GM18867 (cell line): ENCODE data around the gene BHLHE40.
"Not testable (repeated sequence)": the region's sequence is repeated elsewhere in the genome, so short reads cannot be mapped to it uniquely, and the experiment has no call there.

Experiments used
- ATAC-seq: cut with Tn5 transposase; IDR thresholded peaks from one replicate; pipeline ENCODE4 v1.9.1; 2021; ENCODE audit warnings: mild to moderate bottlenecking, moderate library complexity; ENCODE audit not compliant: unreplicated experiment

The BHLHE40 gene

DNA sequence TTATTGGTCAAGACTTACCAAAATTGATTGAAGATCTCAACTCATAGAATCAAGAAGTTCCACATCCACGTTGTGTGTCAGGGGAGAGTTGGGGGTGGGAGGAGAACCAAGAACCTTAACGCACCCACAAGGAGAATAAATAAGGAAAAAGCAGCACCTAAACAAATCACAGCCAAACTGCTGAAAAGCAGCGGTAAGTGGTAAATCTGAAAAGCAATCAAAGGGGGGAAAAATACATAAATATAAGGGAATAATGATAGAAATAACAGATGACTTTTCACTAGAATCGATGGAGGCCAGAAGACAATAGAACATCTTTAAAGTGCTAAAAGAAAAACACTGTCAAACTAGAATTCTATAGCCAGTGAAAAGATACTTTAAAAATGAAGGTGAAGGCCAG lies 20.1 kb upstream of the BHLHE40 start:
- no peak for ATAC-seq

DNA sequence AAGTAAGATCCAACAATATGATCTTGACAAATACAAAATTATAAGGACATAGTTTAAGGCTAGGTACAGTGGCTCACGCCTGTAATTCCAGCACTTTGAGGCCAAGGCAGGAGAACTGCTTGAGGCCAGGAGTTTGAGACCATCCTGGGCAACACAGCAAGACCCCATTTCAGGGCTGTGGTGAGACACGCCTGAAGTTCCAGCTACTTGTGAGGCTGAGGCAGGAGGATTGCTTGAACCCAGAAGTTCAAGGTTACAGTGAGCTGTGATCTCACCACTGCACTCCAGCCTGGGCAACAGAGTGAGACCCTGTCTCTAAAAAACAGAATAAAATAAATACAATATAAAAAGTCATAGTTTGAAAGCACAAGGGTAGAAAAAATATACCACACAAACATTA lies 17.4 kb upstream of the BHLHE40 start:
- not testable (repeated sequence) for ATAC-seq

DNA sequence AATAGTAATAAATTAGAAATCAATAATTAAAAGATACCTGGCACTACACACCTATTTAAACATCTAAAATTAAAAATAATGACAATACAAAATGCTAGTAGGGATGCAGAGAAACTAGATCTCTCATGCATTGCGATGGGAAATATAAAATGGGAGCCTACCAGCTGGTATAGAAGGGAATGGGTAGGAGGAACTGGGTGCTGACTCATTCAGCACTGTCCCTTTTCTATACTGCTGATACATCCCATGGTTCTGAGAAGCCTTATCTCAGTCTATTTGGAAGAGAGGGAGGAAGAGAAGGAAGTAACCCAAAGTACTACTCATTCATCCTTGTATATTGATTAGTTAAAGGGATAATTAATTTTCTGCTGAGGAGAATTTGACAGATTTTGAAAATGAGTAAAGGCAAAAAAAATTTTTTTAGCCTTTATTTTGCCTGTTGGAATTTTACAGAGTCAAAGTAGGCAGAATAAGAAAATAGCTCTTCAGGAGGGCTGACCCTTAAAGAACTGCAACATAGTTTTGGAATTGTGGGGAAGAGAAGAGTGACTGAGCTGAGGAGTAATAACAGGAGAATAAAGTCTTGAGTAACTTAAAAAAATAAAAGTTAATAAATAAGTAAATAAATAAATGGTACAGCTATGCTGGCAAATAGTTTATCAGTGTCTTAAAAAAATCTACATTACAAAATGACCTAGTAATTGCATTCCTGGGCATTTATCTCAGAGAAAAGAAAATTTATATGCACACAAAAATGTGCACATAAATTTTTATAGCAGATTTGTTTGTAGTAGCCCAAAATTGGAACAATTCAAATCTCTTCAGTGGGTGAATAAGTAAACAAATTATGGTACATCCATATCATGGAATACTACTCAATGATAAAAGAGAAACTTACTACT lies 15.3 kb upstream of the BHLHE40 start:
- no peak for ATAC-seq

DNA sequence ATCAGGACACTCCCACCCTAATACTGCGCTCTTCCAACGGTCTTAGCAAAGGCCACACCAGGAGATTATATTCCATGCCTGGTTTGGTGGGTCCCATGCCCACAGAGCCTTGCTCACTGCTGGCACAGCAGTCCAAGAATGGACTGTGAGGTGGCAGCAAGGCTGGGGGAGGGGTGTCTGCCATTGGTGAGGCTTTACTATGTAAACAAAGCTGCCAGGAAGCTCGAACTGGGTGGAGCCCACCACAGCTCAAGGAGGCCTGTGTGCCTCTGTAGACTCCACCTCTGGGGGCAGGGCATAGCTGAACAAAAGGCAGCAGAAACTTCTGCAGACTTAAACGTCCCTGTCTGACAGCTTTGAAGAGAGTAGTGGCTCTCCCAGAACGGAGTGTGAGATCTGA lies 13.2 kb upstream of the BHLHE40 start:
- not testable (repeated sequence) for ATAC-seq

DNA sequence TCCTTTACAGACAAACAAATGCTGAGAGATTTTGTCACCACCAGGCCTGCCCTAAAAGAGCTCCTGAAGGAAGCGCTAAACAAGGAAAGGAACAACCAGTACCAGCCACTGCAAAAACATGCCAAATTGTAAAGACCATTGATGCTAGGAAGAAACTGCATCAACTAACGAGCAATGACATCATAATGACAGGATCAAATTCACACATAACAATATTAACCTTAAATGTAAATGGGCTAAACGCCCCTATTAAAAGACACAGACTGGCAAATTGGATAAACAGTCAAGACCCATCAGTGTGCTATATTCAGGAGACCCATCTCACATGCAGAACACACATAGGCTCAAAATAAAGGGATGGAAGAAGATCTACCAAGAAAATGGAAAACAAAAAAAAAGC lies 11.6 kb upstream of the BHLHE40 start:
- not testable (repeated sequence) for ATAC-seq

DNA sequence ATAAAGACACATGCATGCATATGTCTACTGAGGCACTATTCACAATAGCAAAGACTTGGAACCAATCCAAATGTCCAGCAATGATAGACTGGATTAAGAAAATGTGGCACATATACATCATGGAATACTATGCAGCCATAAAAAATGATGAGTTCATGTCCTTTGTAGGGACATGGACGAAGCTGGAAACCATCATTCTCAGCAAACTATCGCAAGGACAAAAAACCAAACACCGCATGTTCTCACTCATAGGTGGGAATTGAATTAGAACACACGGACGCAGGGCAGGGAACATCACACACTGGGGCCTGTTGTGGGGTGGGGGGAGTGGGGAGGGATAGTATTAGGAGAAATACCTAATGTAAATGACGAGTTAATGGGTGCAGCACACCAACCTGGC lies 7.8 kb upstream of the BHLHE40 start:
- not testable (repeated sequence) for ATAC-seq

DNA sequence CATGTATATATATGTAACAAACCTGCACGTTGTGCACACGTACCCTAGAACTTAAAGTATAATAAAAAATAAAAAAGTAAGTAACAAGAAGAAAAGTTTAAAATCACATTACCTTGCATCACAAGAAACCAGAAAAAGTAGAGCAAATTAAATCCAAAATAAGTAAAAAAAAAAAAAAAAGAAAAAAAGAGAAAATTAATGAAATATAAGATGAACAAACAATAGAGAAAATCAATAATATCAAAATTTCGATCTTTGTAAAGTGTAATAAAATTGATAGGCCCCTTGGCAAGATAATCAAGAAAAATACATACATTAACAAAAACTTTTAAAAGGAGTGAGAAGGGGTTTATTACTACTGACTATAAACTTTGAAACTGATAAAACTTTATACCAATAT lies 7.4 kb upstream of the BHLHE40 start:
- ATAC-seq = no peak

DNA sequence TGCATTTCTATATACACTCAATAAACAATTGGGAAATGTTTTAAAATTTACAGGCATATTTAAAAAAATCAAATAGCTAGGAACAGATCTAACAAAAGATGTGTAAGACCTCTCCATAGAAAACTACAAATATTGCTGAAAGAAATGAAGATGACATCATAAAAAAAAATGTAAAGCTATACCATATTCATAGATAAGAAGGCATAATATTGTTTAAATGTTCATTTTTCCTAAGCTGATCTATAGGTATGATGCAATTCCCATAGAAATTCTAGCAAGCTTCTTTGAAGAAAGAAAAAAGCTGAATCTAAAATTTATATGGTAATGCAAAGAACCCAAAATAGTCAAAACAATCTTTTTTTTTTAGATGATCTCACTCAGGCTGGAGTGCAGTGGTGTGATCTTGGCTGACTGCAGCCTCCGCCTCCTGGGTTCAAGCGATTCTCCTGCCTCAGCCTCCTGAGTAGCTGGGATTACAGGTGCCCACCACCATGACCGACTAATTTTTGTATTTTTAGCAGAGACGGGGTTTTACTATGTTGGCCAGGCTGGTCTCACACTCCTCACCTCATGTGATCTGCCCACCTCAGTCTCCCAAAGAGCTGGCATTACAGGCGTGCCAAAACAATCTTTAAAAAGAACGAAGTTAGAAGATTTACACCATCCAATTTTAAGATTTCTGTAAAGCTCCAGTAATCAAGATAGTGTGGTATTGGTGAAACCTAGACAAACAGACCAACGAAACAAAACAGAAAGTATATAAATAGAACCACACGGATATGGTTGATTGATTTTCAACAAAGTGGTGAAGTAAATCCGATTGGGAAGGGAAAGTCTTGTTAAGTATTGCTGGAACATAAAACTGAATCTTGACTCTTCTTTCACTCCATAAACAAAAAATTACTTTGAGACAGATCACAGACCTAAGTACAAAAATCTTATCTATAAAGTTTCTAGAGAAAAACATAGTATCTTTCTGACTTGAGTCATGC lies 6.3 kb upstream of the BHLHE40 start:
- ATAC-seq = peak; percentile 33

DNA sequence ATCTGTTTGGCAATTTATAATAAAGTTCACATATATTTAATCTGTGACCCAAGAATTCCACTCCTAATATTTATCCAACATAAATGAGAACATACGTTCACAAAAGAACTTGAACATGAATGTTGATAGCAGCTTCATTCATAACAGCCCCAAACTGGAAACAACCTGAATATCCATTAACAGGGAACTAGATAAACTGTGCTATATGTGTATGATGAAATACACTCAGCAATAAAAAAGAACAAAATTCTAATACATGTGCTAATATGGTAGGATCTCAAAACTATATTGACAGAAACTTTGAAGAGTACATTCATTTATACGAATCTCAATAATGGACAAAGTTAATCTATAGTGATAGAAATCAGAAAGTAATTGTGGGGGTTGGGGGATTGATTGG lies 5.1 kb upstream of the BHLHE40 start:
- ATAC-seq = no peak

DNA sequence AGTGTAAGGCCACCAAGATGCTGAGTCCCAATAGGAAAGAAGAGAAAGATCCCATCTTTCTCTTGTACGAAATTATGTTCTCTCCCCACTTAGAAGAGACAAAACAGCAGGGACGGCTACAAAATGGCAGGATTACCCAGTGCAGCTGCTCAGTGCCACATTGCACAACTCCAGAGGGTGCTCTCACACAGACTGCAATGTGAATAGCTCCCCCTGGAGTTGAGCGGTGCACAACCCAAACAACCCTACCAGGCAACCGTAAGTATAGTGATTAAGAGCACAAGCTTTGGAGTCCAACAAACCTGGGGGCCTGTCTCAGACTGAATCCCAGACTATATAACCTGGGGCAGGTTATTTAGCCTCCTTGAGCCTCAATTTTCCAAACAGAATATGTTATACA lies 3.1 kb upstream of the BHLHE40 start:
- no peak for ATAC-seq

DNA sequence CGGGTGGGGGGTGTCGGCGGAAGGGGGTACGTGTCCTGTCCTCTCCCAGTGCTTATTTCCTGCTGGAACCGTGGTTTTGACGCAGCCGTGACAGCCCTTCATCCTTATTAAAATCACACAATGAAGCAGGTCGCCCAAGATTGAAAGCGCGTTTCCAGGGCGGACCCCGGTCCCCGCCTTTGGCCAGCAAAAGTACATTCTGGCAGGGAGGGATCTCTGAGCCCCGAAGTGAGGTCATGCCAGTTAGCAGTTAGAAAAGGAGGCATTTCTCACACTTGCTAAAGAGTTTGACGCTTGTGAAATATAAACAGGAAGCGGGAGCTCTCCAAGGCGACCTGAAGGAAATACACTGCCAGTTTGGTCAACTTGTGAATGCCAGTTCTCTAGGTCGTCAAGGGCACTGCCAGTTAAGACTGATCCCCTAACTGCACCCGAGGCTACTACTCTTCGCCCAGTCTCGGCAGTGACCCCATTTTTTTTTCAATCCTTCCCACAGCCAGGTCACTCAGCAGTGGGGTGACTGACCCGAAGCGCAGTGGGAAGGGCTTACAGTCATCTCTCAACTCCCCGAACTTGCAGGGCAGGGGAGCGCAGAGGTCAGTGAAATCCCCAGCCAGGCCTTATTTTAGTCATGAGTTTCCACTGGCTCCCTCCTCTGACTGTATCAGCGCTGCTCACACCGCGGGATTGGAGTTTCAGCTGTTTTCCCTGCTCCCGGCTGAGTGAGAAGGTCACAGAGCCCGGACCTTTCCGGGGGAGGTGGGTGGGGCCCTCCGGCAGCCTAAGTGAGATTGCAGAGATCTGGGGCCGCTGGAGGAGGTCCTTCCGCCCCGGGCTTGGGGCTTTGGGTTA lies 2.0 kb upstream of the BHLHE40 start:
- peak; percentile 34 for ATAC-seq

DNA sequence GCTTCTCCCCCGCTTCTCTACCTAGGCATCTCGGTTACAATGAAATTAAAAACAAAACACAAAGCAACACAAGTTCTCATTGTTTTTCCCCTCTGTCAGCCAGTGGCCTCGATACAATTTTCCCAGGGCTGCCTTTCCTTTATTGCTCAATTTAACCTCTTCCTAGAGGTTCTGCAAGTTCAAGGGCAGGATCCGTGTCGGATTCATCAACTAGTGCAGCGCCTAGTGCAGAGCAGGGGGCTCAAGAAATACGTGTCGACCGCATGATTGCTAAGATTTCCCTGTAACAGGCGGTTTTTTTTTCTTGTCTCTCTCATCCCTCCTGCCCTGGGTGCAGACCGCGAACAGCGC lies 1.4 kb upstream of the BHLHE40 start:
- ATAC-seq = no peak

DNA sequence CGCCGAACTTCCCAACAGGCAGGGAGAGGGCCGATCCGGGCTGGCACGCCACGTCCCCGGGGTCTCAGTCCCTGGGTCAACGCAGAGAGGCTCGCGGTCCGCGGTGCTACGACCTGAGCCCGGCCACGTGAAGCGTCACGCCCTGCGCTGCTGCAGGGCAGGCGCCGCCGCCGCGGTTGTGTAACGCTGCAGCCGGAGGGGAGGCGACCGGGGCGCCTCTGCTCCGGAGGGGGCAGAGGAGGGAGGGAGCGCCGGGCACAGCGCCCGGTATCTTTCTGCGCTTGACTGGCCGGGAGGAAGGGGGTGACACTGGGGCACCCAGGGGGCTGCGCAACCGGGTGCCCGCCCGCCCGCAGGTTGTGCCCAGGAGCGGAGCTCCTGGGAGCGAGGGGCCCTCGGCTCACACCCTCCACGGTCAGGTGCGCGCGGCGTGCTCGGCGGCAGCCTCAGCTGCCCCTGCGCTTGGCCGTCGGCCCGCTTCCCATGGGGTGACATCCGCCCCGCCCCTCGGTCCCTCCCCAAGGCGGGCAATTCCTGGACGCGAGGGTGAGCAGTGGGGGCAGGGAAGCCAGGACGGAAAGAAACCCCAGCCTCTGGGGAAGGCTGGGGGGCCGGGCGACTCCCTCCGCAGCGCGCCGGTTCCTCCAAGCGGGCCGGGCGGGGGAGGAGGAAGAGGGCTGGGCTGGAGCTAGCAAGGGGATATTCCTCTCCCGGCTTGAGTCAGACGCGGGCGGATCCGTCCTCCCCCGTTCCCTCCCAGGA lies 852 bp upstream of the BHLHE40 start:
- ATAC-seq = peak; percentile 44

DNA sequence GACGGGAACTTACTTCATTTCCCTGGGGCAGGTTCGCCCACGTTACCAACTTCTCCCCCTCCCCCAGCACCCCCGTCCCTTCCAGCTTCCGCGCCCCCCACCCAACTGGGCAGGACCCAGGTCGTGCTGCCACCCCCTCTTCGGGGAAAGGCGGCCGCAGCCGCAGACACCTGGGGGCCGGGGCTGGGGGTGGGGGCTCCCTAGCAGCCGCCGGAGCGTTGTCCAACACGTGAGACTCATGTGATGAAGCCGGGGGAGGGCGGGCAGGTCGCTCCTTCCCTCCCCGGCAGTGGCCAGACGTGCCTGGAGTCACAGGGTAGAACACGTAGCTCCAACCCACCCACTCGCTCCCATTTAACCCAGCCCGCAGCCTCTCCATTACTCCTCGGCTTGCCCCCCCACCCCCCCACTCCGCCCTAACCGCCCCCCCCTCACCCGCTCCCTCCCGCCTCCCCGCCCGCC lies 240 bp upstream of the BHLHE40 start:
- peak; percentile 49 for ATAC-seq

DNA sequence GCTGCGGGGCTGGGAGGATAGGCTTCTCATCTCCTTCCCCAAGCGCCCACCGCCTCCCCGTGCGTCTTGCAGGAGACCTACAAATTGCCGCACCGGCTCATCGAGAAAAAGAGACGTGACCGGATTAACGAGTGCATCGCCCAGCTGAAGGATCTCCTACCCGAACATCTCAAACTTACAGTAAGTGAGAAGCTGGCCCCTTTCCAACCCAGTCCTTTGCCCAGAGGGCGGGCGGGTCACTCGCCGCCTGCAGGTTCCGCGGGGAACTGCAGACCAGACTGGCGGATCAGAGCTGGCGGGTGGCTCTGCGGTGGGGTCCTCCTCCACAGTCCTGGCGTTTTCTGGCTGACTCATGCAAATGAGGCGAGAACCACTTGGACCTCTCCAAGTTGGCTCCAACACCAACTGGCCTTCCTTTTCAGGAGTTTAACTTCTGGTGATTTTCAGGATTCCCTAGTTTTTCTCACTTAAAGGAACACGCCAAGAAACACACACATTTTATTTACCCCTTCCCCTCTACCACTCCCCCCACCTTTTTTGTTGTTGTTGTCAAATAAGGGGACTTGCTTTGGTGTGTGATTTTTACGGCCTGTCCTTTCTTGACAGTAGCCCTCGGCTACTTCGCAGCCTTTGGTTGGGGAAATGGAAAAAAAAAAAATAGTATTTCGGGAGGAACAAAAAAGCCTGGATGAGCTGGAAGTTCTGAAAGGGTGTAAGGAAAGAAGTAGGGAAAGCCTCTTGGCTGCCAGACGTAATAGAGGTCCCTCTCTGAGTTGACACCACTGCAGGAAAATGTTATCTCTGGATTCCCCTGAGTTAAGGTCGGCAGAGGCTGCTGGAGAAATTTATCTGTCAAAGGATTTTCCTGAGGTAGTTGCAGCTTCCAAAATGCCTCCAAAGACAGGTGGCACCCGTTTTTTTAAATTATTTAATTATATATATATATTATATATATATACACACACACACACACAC lies 1.3 kb downstream of the BHLHE40 start:
- ATAC-seq = peak; percentile 18

DNA sequence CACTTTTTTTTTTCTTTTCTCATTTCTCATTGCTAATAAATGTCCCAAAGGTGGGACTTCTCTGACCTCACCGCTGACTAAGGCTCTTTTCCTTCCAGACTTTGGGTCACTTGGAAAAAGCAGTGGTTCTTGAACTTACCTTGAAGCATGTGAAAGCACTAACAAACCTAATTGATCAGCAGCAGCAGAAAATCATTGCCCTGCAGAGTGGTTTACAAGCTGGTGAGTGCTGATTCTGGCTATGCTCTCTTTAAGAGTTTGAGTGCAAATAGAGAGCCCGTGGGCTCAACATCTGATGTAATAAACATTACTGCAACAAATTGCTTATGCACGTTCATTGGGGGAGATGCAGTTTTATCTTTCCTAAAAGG lies 2.0 kb downstream of the BHLHE40 start:
- ATAC-seq = no peak

DNA sequence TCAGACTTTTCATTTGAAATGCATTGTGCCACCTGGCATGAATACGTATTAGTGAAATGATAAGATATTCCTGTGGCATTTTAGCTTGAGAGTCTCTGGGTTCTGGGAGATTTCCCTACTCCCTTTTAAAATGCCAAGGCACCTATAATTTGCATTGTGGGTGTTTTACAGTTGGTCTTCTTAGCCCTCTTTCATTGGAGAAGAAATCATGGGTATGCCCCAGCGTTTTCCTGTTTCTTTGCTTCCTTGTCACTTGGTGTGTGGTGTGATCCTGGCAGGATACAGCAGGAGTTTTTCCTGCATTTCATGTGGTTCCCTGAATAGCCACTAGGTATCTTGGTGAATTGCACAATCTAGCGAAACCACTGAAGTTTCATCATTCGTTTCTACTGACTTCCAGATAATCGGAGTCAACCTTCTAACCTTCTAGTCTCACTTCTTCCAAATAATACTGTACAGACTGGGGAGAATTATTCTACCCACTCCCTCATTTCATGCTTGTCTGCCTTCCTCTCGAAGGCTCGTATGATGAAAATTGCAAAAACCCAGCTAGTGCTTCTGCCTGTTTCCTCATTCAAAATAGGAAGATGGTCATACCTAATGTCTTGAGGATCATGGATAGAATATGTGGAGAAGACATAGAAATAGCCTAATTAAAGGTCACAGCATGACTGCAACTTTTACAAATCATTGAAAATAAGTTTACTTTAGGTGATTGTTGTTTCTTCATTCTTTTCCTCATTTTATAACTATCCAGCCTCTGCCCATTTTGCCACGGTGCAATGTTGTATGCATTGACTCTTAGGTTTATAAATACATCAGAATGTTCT lies 2.6 kb downstream of the BHLHE40 start:
- ATAC-seq = no peak
